ENCODE measurements around the gene C1orf94. TPM values are rescaled to one million over a fixed set of nuclear protein-coding genes. Genes with fewer than 3 reads are reported as not detected.

Gene C1orf94
- total and polyA plus RNA-seq, 2 experiments from 2014 or later = 4.3 to 5.3 TPM

GRCh38 chr1:34129630-34130029, 47.1 kb upstream of the C1orf94 start:
- no peak overlapping the region for H3K27ac Mint-ChIP-seq
- TF ChIP-seq ZNF462 (CRISPR knock-in tag; IDR thresholded peaks at IDR 0.05) = no peak
- TF ChIP-seq EZH2phosphoT487 (IDR thresholded peaks at IDR 0.05; ENCODE audit: unreplicated experiment) = no peak
- TF ChIP-seq, protein P1, sequence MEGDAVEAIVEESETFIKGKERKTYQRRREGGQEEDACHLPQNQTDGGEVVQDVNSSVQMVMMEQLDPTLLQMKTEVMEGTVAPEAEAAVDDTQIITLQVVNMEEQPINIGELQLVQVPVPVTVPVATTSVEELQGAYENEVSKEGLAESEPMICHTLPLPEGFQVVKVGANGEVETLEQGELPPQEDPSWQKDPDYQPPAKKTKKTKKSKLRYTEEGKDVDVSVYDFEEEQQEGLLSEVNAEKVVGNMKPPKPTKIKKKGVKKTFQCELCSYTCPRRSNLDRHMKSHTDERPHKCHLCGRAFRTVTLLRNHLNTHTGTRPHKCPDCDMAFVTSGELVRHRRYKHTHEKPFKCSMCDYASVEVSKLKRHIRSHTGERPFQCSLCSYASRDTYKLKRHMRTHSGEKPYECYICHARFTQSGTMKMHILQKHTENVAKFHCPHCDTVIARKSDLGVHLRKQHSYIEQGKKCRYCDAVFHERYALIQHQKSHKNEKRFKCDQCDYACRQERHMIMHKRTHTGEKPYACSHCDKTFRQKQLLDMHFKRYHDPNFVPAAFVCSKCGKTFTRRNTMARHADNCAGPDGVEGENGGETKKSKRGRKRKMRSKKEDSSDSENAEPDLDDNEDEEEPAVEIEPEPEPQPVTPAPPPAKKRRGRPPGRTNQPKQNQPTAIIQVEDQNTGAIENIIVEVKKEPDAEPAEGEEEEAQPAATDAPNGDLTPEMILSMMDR (conservative IDR thresholded peaks at IDR 0.05; ENCODE audit: low read depth in 2 of 2) = 0 out of 4 replicates have a peak, but pooled peaks of 1 of the 2 experiments have one; percentile 12

DNA sequence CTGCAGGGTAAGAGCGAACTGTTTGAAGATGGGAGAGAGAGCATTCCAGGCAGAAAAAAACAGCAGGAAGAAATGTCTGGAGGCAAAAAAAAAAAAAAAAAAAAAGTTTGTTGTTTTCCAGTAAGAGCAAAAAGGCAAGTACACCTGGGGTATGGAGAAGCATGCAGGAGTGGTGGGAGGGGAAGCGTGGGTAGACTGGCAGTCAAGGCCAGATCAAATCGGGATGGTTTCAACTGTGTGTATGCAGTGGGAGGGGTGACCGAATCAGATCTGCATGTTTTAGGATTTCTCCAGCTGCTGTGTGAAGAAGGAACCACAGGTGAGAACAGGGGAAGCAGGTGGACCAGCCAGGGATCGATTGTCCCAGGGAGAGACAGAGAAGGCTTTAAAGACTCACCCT, 46.4 kb upstream of the C1orf94 start:
- Histone ChIP-seq H3K4me3 (no peak overlapping the region), H3K9me2 (ENCODE audit: insufficient read depth) (no peaks in the 10 kb centered on the region), H3K27ac (ENCODE audit: low read depth) (no peak overlapping the region), H3K4me2 (no peak overlapping the region), H2AFZ (no peak overlapping the region), H3K27me3 (ENCODE audit: insufficient read depth) (no peaks in the 10 kb centered on the region), H3K79me2 (replicated peaks; ENCODE audit: insufficient read depth) (peaks cover 32% of the 10 kb centered on the region), H3K36me3 (ENCODE audit: insufficient read depth) (no peaks in the 10 kb centered on the region), H3F3A (replicated peaks; ENCODE audit: low read depth) (no peaks in the 10 kb centered on the region), H3K4me1 (ENCODE audit: insufficient read depth) (no peaks in the 10 kb centered on the region), H4K20me1 (replicated peaks; ENCODE audit: insufficient read depth) (no peaks in the 10 kb centered on the region; the same call in 1 of the 2 replicates)
- Mint-ChIP-seq H3K4me3 (no peak overlapping the region), H3K27me3 (ENCODE audit: insufficient read depth, low read depth, poor library complexity) (peaks cover 17% of the 10 kb centered on the region), H3K9me3 (no peaks in the 10 kb centered on the region), H3K4me1 (peaks cover 3% of the 10 kb centered on the region; the same call in 2 of the 3 replicates), H3K27ac (no peak overlapping the region), H3K36me3 (ENCODE audit: low read depth) (peaks cover 22% of the 10 kb centered on the region)
- DNase-seq (ENCODE audit: low spot score) = no peak
- no peak for ATAC-seq
- TF ChIP-seq JUNB (IDR thresholded peaks at IDR 0.05; ENCODE audit: unreplicated experiment) (no peak), CREB1 (CRISPR knock-in tag; IDR thresholded peaks at IDR 0.05; ENCODE audit: low read depth) (no peak), NANOG (IDR thresholded peaks at IDR 0.05; ENCODE audit: borderline replicate concordance) (no peak)
- TF ChIP-seq, protein P1 (conservative IDR thresholded peaks at IDR 0.05; ENCODE audit: low read depth in 2 of 2) = no peak

More at GRCh38 chr1:34129630-34130029, 47.1 kb upstream of the C1orf94 start:
- Histone ChIP-seq H3K9me2 (ENCODE audit: insufficient read depth) (no peaks in the 10 kb centered on the region), H3K79me2 (replicated peaks; ENCODE audit: insufficient read depth) (peaks cover 25% of the 10 kb centered on the region), H3K4me3 (no peak overlapping the region), H2AFZ (no peak overlapping the region), H4K20me1 (replicated peaks; ENCODE audit: insufficient read depth) (no peaks in the 10 kb centered on the region; the same call in 1 of the 2 replicates), H3K27ac (ENCODE audit: low read depth) (no peak overlapping the region), H3K4me2 (no peak overlapping the region), H3K27me3 (ENCODE audit: insufficient read depth) (no peaks in the 10 kb centered on the region), H3K4me1 (ENCODE audit: insufficient read depth) (no peaks in the 10 kb centered on the region), H3F3A (replicated peaks; ENCODE audit: low read depth) (no peaks in the 10 kb centered on the region), H3K36me3 (ENCODE audit: insufficient read depth) (no peaks in the 10 kb centered on the region)
- Mint-ChIP-seq H3K9me3 (no peaks in the 10 kb centered on the region), H3K4me3 (no peak overlapping the region), H3K36me3 (ENCODE audit: low read depth) (peaks cover 24% of the 10 kb centered on the region), H3K27me3 (ENCODE audit: insufficient read depth, low read depth, poor library complexity) (peaks cover 19% of the 10 kb centered on the region), H3K4me1 (peaks cover 3% of the 10 kb centered on the region; the same call in 2 of the 3 replicates)
- DNase-seq (ENCODE audit: low spot score) = no peak
- ATAC-seq = peak; percentile 66

All from GM23338 (cell line).